Gastroesophageal sphincter (tissue), 3 donors: ENCODE measurements around the gene CRY2.

ENCODE experiments used
- EP300 ChIP-seq: sonication (generic); formaldehyde crosslinking; IDR thresholded peaks from one replicate; pipeline ENCODE4 v1.6.1; 2017; ENCODE audit warnings: antibody characterized with exemption, mild to moderate bottlenecking
- POLR2A ChIP-seq, 2 donors: fragments of 450-650 bp; IDR thresholded peaks; one replicate each; pipeline ENCODE4 v1.6.1; 2017; ENCODE audit warnings: antibody characterized with exemption in 2 of 2, mild to moderate bottlenecking in 2 of 2, moderate library complexity in 1 of 2
- POLR2AphosphoS5 ChIP-seq: sonication (generic); formaldehyde crosslinking; IDR thresholded peaks from one replicate; pipeline ENCODE4 v1.6.1; 2017; ENCODE audit warnings: antibody characterized with exemption
- TF ChIP-seq, protein P1 (sequence below), 4 experiments: fragments of 200-600 bp in 2 of 4; fragments of 450-650 bp in 2 of 4; sonication (generic) in 1 of 4; IDR thresholded peaks; one replicate each; pipeline ENCODE4 v1.5.1; 2017 to 2019; ENCODE audit warnings: antibody characterized with exemption in 4 of 4, mild to moderate bottlenecking in 2 of 4, moderate library complexity in 2 of 4

- TF ChIP-seq, protein P1, sequence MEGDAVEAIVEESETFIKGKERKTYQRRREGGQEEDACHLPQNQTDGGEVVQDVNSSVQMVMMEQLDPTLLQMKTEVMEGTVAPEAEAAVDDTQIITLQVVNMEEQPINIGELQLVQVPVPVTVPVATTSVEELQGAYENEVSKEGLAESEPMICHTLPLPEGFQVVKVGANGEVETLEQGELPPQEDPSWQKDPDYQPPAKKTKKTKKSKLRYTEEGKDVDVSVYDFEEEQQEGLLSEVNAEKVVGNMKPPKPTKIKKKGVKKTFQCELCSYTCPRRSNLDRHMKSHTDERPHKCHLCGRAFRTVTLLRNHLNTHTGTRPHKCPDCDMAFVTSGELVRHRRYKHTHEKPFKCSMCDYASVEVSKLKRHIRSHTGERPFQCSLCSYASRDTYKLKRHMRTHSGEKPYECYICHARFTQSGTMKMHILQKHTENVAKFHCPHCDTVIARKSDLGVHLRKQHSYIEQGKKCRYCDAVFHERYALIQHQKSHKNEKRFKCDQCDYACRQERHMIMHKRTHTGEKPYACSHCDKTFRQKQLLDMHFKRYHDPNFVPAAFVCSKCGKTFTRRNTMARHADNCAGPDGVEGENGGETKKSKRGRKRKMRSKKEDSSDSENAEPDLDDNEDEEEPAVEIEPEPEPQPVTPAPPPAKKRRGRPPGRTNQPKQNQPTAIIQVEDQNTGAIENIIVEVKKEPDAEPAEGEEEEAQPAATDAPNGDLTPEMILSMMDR (IDR thresholded peaks at IDR 0.05) = no peak
- TF ChIP-seq POLR2AphosphoS5 (no peak), POLR2A (IDR thresholded peaks at IDR 0.05) (no peak), EP300 (no peak)
Measured at GRCh38 chr11:45906965-45907611, 59.8 kb downstream of the CRY2 start, which contains the start of gene FREY1.
